HG03342 (cell line): ENCODE measurements around the gene DRC1.

Experiments used
- ATAC-seq: cut with Tn5 transposase; IDR thresholded peaks from one replicate; pipeline ENCODE4 v1.9.1; 2021; ENCODE audit warnings: mild to moderate bottlenecking, moderate library complexity; ENCODE audit not compliant: unreplicated experiment

Gene DRC1

GRCh38 chr2:26396734-26397298 is 4.9 kb upstream of the DRC1 start:
- ATAC-seq = no peak

- ATAC-seq = no peak
Measured at GRCh38 chr2:26399771-26400376, 1.8 kb upstream of the DRC1 start.

GRCh38 chr2:26400723-26401122 is 997 bp upstream of the DRC1 start:
- no peak for ATAC-seq

- ATAC-seq = no peak
Measured at GRCh38 chr2:26407526-26407925, 5.8 kb downstream of the DRC1 start.

- ATAC-seq = no peak
Measured at GRCh38 chr2:26409785-26410184, 8.1 kb downstream of the DRC1 start.

DNA sequence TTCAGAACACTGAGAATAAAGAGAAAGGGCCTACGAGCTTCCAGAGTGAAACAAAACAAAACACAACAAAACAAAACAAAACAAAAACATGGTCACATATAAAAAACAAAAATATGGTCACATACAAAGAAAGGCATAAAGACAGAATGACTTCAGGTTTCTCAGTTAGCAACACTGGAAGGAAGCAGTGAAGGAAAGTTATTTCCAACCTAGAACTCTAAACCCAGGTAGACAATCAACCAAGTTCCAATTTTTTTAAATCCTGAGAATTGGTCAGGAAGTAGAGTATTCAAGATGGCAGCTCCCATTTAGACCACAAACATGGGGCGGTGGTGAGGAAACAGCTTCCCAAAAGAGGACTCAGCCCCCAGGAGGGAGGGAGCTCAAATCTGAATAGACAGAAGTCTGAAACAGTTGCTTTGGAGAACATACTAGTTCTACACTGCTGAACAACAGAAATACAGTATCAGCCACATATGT is 9.1 kb downstream of the DRC1 start:
- no peak for ATAC-seq

DNA sequence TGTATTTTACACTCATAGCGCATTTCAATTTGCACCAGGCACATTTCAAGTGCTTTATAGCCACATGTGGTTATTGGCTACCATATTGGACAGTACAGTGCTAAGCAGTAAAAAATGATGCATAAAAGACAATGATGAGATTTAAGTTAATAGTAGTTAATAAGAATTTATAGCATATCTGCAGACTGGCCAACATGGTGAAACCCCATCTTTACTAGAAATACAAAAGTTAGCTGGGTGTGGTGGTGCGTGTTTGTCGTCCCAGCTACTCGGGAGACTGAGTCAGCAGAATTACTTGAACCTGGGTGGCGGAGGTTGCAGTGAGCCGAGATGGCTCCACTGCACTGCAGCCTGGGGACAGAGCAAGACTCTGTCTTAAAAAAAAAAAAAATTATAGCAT is 9.7 kb downstream of the DRC1 start:
- ATAC-seq = no peak

GRCh38 chr2:26412091-26412673 is 10.5 kb downstream of the DRC1 start:
- peak; percentile 83 for ATAC-seq

- no peak for ATAC-seq
Measured at GRCh38 chr2:26414311-26414710, 12.6 kb downstream of the DRC1 start.

- ATAC-seq = no peak
Measured at GRCh38 chr2:26421961-26422360, 20.2 kb downstream of the DRC1 start.

GRCh38 chr2:26422947-26423629 is 21.4 kb downstream of the DRC1 start:
- no peak for ATAC-seq

- ATAC-seq = no peak
Measured at GRCh38 chr2:26423750-26424149, 22.0 kb downstream of the DRC1 start.

GRCh38 chr2:26424221-26424620 is 22.5 kb downstream of the DRC1 start:
- no peak for ATAC-seq

DNA sequence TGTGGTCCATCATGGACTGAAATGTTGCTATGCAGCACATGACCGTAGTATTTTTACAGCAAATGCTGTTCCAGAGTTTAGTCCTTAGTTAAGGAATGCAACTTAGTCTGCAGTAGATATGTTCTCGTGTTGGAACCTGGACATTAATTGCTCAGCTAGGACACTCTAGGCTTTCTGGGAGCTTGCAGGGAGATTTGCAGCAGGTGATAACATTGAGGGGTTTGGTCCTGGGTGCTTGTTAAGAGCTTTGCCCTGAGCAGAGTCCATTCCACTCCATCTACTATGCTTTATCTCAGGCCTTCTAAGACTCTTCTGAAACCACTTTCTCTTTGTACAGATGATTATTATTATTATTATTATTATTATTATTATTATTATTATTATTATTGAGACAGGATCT is 27.1 kb downstream of the DRC1 start:
- no peak for ATAC-seq

DNA sequence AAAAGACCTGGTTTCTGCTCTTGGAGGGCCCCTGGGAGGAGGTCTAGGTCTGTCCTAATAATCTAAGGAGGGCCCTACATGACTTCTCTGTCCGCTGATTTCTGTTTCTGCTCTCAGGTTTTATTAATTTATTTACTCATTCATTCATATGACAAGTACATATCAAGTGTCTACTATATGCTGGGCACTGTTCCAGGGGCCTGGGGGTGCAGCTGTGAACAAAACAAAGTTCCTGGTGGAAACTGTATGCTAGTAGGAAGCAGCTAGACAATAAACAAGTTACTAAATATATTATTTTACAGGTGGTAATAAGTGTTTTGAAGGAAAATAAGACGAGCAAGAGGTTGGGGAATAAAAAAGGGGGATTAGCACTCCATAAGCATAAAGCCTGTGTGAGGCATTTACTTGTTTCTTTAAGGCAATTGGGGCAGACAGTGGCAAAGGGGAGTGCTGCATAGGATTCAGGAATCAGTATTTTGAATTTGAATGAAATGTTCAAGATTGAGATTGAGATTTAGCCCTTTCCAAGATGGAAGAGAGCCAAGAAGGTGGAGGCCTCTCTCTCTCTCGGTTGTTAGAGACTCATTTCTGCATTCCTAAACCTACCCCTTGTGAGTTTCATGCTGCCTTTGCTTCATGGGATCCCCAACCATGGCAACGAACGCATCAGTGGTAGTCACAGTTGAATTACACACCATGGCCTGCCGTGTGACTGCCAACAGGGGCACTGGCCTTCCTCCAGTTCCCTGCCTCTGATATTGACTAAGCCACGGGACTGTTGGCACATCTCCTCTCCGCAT is 28.3 kb downstream of the DRC1 start:
- ATAC-seq = no peak

DNA sequence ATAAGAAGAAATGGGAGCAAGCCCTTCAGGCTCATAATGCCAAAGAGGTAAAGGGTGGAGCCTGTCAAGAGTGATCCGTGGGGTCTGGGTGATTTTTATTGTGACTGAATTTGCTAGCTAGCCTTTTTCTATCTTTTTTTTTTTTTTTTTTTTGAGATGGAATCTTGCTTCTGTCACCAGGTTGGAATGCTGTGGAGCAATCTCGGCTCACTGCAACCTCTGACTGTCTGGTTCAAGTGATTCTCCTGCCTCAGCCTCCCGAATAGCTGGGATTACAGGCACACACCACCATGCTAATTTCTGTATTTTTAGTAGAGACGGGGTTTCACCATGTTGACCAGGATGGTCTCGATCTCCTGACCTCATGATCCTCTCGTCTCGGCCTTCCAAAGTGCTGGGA is 29.1 kb downstream of the DRC1 start:
- no peak for ATAC-seq

DNA sequence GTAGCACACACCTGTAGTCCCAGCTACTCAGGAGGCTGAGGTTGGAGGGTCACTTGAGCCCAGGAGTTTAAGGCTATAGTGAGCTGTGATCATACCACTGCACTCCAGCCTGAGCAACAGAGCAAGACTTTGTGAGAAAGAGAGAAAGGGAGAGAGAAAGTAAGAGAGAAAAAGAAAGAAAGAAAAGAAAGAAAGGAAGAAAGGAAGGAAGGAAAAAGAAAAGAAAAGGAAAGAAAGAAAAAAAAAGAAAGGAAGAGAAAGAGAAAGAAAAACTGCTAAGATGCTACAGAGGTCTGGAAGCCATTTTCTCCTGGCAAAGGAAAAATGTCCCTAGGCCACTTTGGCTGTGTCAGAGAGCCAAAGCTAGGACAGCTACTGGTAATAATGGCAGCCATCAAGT is 30.6 kb downstream of the DRC1 start:
- ATAC-seq = no peak

GRCh38 chr2:26432859-26433258 is 31.1 kb downstream of the DRC1 start:
- ATAC-seq = no peak

DNA sequence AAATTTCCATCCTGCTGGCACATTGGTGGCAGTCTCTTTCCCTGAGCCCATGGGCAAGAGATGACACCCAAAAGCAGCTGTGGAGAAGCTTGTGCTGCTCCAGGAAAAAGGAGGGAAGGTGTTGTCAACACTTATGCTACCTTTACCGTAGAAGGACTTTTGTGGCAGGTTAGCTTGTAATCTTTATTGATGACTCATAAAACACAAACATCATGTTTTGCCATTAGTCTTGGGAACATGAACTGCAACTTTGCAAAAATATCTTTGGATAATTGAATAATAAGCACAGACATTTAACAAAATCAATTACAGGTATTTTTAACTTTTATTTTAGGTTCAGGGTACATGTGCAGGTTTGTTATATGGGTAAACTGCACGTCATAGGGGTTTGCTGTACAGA is 33.4 kb downstream of the DRC1 start:
- no peak for ATAC-seq

DNA sequence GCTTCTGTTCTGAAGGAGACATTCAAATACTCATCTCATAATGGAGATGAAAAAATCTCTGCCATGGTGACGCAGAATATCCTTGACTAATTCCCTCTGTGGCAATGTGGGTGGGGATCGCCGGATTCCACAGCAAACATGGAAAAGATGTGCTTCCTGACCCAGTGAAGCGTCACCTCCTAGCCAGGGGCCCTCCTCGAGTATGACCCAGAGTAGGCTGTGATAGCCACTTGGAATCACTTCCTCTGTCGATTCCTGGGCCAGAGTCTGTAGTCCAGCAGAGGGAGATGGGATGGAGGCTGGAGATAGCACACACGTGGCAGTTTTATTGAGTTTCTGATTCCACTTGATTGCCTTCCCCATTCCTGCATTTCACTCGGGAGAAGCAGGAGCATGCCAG is 36.8 kb downstream of the DRC1 start:
- no peak for ATAC-seq

DNA sequence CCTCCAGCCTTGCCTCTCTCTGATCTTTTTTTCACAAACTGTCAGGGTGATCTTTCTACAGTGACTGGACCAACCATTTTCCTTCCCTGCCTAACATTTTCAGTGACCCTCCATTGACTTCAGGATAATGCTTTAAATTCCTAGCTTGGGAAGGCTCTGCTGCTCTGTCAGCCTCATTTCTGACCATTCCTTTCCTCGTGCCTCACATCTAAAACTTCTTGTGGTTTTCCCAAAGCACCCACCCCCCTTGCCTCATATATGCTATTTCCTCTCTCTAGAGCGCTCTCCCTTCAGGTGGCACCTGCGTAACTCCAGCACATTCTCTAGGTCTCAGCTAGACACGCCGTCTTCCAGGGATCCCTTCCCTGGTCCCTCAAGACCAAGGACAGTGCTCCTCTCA is 37.2 kb downstream of the DRC1 start:
- no peak for ATAC-seq
